Bronchial epithelial cell (primary cell): ENCODE data around the gene SDE2. TPM values are rescaled to one million over a fixed set of nuclear protein-coding genes. Genes with fewer than 3 reads are reported as not detected.

ENCODE experiments used
- DNase-seq: peaks from one replicate; pipeline ENCODE4 v3.0.0-alpha.2; 2010; ENCODE audit warnings: low read depth
- FAIRE-seq: peaks from 2 replicates; lab custom pipeline; 2011; peaks lifted over from hg19 to GRCh38; lab: Jason Lieb, UNC
- H3K27me3 ChIP-seq: 2 replicates; pipeline ENCODE4 v1.5.1; 2011; ENCODE audit warnings: low read length; ENCODE audit not compliant: control insufficient read depth, insufficient read depth
- H3K36me3 ChIP-seq: 2 replicates; pipeline ENCODE4 v1.5.1; 2011; ENCODE audit warnings: low read length; ENCODE audit not compliant: control insufficient read depth, insufficient read depth
- H3K4me3 ChIP-seq: 2 replicates; pipeline ENCODE4 v1.5.1; 2011; ENCODE audit warnings: mild to moderate bottlenecking, low read depth, low read length, control low read depth
- CTCF ChIP-seq: IDR thresholded peaks from 2 replicates; pipeline ENCODE4 v1.5.1; 2011; ENCODE audit warnings: mild to moderate bottlenecking, moderate library complexity, low read length, control low read depth, inconsistent platforms; ENCODE audit not compliant: insufficient read depth, severe bottlenecking
- total RNA-seq: library from RNA; depleted of rRNA; stranded (reverse); fragments of >200 nt; gene quantifications from 2 replicates; pipeline ENCODE4 v1.2.1, GENCODE V29; 2014

Gene SDE2
- total RNA-seq, 1 donor from 2014 or later = 41.1 TPM

GRCh38 chr1:225954753-225955152 is 44.4 kb downstream of the SDE2 start:
- FAIRE-seq (no peak), DNase-seq (no peak)
- no peak for TF ChIP-seq CTCF
- Histone ChIP-seq H3K36me3 (no peaks in the 10 kb centered on the region), H3K27me3 (peaks cover 6% of the 10 kb centered on the region), H3K4me3 (no peak overlapping the region)

GRCh38 chr1:225953315-225953714 is 45.8 kb downstream of the SDE2 start:
- H3K27me3 ChIP-seq = peaks cover 9% of the 10 kb centered on the region
- FAIRE-seq (no peak), DNase-seq (no peak)

GRCh38 chr1:225950905-225951497 is 48.1 kb downstream of the SDE2 start:
- Histone ChIP-seq H3K36me3 (no peaks in the 10 kb centered on the region), H3K27me3 (peaks cover 9% of the 10 kb centered on the region), H3K4me3 (no peak overlapping the region)
- TF ChIP-seq CTCF = no peak
- DNase-seq = no peak
- no peak for FAIRE-seq

More at GRCh38 chr1:225953315-225953714, 45.8 kb downstream of the SDE2 start:
- Histone ChIP-seq H3K36me3 (no peaks in the 10 kb centered on the region), H3K4me3 (no peak overlapping the region)
- TF ChIP-seq CTCF = no peak

- Histone ChIP-seq H3K36me3 (no peaks in the 10 kb centered on the region), H3K27me3 (peaks cover 7% of the 10 kb centered on the region), H3K4me3 (no peak overlapping the region)
- FAIRE-seq (no peak), DNase-seq (no peak)
- TF ChIP-seq CTCF = no peak
These were observed 50.1 kb downstream of the SDE2 start for GRCh38 chr1:225949041-225949440.

- FAIRE-seq (no peak), DNase-seq (no peak)
- H3K36me3 ChIP-seq = no peaks in the 10 kb centered on the region
- H3K27me3 ChIP-seq = peaks cover 7% of the 10 kb centered on the region
- H3K4me3 ChIP-seq = no peak overlapping the region
- TF ChIP-seq CTCF = no peak
These were observed 52.3 kb downstream of the SDE2 start for GRCh38 chr1:225946803-225947202.

GRCh38 chr1:225946082-225946620 is 53.0 kb downstream of the SDE2 start:
- Histone ChIP-seq H3K4me3 (no peak overlapping the region), H3K27me3 (peaks cover 7% of the 10 kb centered on the region), H3K36me3 (no peaks in the 10 kb centered on the region)
- no peak for DNase-seq
- no peak for FAIRE-seq
- no peak for TF ChIP-seq CTCF
